ENCODE data around the gene EIF3A. TPM values are rescaled to one million over a fixed set of nuclear protein-coding genes. Genes with fewer than 3 reads are reported as not detected.
"Not testable (repeated sequence)": the region's sequence is repeated elsewhere in the genome, so short reads cannot be mapped to it uniquely, and the experiment has no call there.

Gene EIF3A
- total and polyA plus RNA-seq, 3 donors from 2014 or later = 71.1 to 97.0 (median 91.2) TPM

DNA sequence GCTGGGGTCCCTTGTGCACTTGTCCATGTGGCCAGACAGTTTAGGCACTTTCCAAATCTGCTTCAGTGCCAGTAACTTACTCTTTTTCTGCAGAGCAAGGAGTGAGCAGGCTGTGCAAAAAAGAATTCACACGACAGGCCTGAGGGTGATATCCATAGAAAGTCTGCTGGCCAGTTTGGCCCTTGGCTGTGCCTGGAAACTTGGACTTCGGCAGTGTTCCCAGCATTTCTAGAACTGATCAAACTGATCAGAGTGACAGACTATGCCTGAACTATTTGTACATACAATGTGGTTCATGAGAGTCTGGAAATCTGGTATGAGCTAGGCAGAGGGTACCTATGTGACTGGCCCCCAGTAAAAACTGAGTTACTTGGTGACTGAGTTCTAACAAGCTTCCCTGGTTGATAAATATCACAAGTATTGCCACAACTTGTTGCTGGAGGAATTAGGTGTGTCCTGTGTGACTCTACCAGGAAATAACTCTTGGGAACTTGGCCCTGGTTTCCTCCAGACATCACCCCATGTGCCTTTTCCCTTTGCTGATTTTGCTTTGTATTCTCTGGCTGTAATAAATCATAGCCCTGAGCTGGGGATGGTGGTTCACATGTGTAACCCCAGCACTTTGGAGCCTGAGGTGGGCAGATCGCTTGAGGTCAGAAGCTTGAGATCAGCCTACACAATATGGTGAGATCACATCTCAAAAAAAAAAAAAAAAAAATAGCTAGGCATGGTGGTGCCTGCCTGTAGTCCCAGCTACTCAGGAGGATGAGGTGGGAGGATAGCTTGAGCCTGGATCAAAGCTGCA, 20.0 kb upstream of the EIF3A start:
- 65 to 76% methylated on average over 3 of the region's 3 CpGs for WGBS, 2 donors
- Histone ChIP-seq H3K27me3 (no peaks in the 10 kb centered on the region), H3K4me3 (no peak overlapping the region), H3K4me1 (peaks cover 4% of the 10 kb centered on the region), H3K9me3 (no peaks in the 10 kb centered on the region), H3K27ac (no peak overlapping the region), H3K36me3 (ENCODE audit: low read depth, missing control alignments) (no peaks in the 10 kb centered on the region)
- intact Hi-C loops (cut with DNase I; ENCODE audit: low total_unique reads) = no loop called here
- no peak for DNase-seq
- TF ChIP-seq POLR2A (IDR thresholded peaks at IDR 0.05) = no peak
- TF ChIP-seq, protein P1, sequence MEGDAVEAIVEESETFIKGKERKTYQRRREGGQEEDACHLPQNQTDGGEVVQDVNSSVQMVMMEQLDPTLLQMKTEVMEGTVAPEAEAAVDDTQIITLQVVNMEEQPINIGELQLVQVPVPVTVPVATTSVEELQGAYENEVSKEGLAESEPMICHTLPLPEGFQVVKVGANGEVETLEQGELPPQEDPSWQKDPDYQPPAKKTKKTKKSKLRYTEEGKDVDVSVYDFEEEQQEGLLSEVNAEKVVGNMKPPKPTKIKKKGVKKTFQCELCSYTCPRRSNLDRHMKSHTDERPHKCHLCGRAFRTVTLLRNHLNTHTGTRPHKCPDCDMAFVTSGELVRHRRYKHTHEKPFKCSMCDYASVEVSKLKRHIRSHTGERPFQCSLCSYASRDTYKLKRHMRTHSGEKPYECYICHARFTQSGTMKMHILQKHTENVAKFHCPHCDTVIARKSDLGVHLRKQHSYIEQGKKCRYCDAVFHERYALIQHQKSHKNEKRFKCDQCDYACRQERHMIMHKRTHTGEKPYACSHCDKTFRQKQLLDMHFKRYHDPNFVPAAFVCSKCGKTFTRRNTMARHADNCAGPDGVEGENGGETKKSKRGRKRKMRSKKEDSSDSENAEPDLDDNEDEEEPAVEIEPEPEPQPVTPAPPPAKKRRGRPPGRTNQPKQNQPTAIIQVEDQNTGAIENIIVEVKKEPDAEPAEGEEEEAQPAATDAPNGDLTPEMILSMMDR (IDR thresholded peaks at IDR 0.05) = no peak

DNA sequence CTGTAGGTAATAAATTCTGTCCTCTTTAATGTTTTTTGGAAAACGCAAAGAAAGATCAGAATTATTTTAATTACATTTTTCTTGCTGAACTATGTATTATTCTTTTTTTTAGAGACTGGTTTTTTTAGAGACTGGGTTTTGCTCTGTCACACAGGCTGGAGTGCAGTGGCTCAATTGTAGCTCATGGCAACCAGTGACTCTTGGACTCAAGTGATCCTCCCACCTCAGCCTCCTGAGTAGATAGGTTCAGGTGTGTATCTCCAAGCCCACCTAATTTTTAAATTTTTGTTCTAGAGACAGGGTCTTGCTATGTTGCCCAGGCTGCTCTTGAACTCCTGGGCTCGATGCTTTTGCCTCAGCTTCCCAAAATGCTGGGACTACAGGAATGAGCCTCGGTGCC, 18.0 kb upstream of the EIF3A start:
- Histone ChIP-seq H3K27me3 (no peaks in the 10 kb centered on the region), H3K4me1 (no peaks in the 10 kb centered on the region), H3K27ac (no peak overlapping the region), H3K36me3 (ENCODE audit: low read depth, missing control alignments) (no peaks in the 10 kb centered on the region), H3K9me3 (no peaks in the 10 kb centered on the region), H3K4me3 (no peak overlapping the region)
- intact Hi-C loops (cut with DNase I; ENCODE audit: low total_unique reads) = no loop called here
- no peak for DNase-seq
- 96 to 98% methylated on average over 3 of the region's 3 CpGs for WGBS, 2 donors
- no peak for TF ChIP-seq POLR2A (IDR thresholded peaks at IDR 0.05)
- TF ChIP-seq, protein P1 (IDR thresholded peaks at IDR 0.05) = no peak

DNA sequence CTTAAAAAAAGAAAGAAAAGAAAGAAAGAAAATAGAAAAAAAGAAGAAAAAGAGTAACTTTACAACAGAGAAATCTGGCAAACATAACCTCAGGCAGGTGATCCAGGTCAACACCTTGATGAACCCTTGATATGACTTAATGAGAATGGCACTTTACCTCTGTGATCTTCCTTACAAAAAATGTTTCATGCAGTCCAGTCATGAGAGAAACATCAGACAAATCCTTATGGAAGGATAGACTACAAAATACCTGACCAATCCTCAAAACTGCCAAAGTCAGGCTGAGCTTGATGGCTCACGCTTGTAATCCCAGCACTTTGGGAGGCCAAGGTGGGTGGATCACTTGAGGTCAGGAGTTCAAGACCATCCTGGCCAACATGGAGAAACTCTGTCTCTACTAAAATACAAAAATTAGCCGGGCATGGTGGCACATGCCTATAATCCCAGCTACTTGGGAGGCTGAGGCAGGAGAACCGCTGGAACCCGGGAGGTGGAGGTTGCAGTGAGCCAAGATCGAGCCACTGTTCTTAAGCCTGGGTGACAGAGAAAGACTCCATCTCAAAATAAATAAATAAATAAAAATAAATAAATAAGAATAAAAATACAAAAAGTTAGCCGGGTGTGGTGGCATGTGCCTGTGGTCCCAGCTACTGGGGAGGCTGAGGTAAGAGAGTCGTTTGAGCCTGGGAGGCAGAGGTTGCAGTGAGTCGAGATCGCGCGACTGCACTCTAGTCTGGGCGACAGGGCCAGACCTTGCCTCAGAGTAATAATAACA, 16.2 kb upstream of the EIF3A start:
- H3K4me1 ChIP-seq; H3K36me3 ChIP-seq (ENCODE audit: low read depth, missing control alignments); H3K27me3 ChIP-seq; H3K4me3 ChIP-seq; intact Hi-C loops (cut with DNase I; ENCODE audit: low total_unique reads); H3K27ac ChIP-seq; H3K9me3 ChIP-seq; DNase-seq: not testable (repeated sequence)
- WGBS, 2 donors = 90 to 96% methylated on average over 12 of the region's 12 CpGs

DNA sequence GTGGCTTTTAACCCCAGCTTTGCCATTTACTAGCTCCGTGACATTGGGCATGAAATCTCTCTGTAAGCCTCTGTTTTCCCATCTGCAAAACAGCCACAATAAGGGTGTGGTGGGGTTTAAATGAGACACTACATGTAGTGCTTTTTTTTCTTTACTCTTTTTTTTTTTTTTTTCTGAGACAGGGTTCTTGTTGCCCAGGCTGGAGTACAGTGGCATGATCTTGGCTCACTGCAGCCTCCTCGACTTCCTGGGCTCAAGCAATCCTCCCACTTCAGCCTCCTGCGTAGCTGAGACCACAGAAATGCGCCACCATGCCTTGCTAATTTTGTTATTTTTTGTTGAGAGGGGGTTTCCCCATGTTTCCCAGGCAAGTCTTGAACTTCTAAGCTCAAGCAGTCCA, 15.0 kb upstream of the EIF3A start:
- no peaks in the 10 kb centered on the region for H3K9me3 ChIP-seq
- intact Hi-C loops (cut with DNase I; ENCODE audit: low total_unique reads) = no loop called here
- H3K27me3 ChIP-seq = no peaks in the 10 kb centered on the region
- TF ChIP-seq, protein P1 (IDR thresholded peaks at IDR 0.05) = no peak
- no peak for TF ChIP-seq POLR2A (IDR thresholded peaks at IDR 0.05)
- H3K4me3 ChIP-seq = no peak overlapping the region
- no peaks in the 10 kb centered on the region for H3K36me3 ChIP-seq (ENCODE audit: low read depth, missing control alignments)
- H3K27ac ChIP-seq = no peak overlapping the region
- 55 to 63% methylated on average over 4 of the region's 4 CpGs for WGBS, 2 donors
- no peak for DNase-seq
- no peaks in the 10 kb centered on the region for H3K4me1 ChIP-seq

DNA sequence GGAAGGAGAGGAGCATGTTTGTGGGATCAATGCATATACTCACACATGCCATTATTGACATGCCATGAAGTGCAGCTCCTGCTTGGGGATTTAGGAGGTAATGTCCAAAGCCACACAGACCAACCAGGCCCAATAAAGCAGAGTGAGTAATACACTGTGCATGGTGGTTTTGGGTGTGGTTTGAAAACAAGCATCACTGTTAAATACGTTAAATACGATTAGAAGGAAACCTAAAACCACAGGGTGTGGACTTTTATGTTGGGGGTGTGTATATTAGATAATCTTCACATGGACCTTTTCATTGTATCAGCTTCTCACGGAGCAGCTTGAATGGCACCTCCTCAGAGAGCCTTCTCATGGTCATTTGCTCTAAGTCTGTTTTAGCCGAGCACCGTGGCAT, 10.4 kb upstream of the EIF3A start:
- 84% methylated on average over 5 of the region's 5 CpGs for WGBS, 2 donors
- Histone ChIP-seq H3K27ac (no peak overlapping the region), H3K36me3 (ENCODE audit: low read depth, missing control alignments) (no peaks in the 10 kb centered on the region), H3K4me1 (no peaks in the 10 kb centered on the region), H3K9me3 (no peaks in the 10 kb centered on the region), H3K27me3 (no peaks in the 10 kb centered on the region), H3K4me3 (no peak overlapping the region)
- DNase-seq = no peak
- intact Hi-C loops (cut with DNase I; ENCODE audit: low total_unique reads) = no loop called here
- TF ChIP-seq POLR2A (IDR thresholded peaks at IDR 0.05) = no peak
- TF ChIP-seq, protein P1 (IDR thresholded peaks at IDR 0.05) = no peak

Data from testis (tissue), 3 donors.